ENCODE results near the gene ACSS3. TPM values are rescaled to one million over a fixed set of nuclear protein-coding genes. Genes with fewer than 3 reads are reported as not detected.
"Not testable (repeated sequence)": the region's sequence is repeated elsewhere in the genome, so short reads cannot be mapped to it uniquely, and the experiment has no call there.

ACSS3 gene
- total RNA-seq, 6 donors from 2014 or later, result 23.5 to 61.8 (median 26.0) TPM

DNA sequence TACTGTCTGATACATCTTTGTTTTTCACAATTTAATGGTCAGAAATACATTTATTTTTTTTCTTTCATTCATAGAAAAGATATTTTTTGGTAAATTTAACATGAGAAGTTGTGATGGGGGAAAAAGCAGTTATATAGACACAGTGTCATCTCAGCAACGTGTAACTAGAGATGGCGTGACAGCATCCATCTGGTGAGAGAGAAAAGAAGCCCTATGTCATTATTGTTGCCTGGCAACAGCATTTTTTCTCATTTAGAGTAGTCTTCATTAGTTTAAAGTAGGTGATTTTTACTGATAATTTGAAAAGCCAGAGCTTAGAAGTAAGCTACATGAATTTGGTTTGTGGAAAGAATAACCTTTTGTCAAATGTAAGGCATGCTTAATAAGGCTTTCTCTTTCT is 128.6 kb downstream of the ACSS3 start:
- H3K4me1 ChIP-seq, result no peaks in the 10 kb centered on the region
- 64 to 85% methylated on average over 2 of the region's 2 CpGs for WGBS, 2 donors
- H3K4me3 ChIP-seq, result no peak overlapping the region
- ATAC-seq (ENCODE audit: low FRiP score in 2 of 2) (no peak), DNase-seq (no peak)
- H3K27me3 ChIP-seq, result no peaks in the 10 kb centered on the region
- H3K36me3 ChIP-seq, result no peaks in the 10 kb centered on the region
- TF ChIP-seq POLR2AphosphoS5 (IDR thresholded peaks at IDR 0.05) (no peak), EP300 (IDR thresholded peaks at IDR 0.05) (no peak), POLR2A (IDR thresholded peaks at IDR 0.05) (no peak)
- TF ChIP-seq, protein P1, sequence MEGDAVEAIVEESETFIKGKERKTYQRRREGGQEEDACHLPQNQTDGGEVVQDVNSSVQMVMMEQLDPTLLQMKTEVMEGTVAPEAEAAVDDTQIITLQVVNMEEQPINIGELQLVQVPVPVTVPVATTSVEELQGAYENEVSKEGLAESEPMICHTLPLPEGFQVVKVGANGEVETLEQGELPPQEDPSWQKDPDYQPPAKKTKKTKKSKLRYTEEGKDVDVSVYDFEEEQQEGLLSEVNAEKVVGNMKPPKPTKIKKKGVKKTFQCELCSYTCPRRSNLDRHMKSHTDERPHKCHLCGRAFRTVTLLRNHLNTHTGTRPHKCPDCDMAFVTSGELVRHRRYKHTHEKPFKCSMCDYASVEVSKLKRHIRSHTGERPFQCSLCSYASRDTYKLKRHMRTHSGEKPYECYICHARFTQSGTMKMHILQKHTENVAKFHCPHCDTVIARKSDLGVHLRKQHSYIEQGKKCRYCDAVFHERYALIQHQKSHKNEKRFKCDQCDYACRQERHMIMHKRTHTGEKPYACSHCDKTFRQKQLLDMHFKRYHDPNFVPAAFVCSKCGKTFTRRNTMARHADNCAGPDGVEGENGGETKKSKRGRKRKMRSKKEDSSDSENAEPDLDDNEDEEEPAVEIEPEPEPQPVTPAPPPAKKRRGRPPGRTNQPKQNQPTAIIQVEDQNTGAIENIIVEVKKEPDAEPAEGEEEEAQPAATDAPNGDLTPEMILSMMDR (IDR thresholded peaks at IDR 0.05), result no peak
- H3K27ac ChIP-seq, result no peak overlapping the region
- no peaks in the 10 kb centered on the region for H3K9me3 ChIP-seq

DNA sequence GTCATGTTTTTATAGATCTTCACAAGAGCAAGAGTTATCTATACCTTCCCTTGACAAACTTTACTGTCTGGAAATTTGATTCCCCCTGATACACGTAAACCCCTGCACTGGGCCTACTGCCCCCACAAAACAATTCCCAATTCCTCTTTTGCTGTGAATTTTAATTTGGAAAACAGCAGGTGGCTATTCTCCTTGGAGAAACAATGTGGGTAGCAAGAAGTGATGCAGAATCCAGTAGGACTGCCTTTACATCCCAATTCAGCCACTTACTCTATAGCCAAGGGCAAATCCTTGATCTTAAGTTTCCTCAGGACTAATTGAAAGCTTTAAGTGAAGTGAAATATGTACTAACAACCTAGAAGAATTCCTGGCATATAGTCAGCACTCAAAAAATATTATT is 129.3 kb downstream of the ACSS3 start:
- TF ChIP-seq, protein P1 (IDR thresholded peaks at IDR 0.05), result no peak
- TF ChIP-seq POLR2A (IDR thresholded peaks at IDR 0.05) (no peak), EP300 (IDR thresholded peaks at IDR 0.05) (no peak), POLR2AphosphoS5 (IDR thresholded peaks at IDR 0.05) (no peak)
- Histone ChIP-seq H3K9me3 (no peaks in the 10 kb centered on the region), H3K4me1 (no peaks in the 10 kb centered on the region), H3K27me3 (no peaks in the 10 kb centered on the region), H3K4me3 (no peak overlapping the region), H3K27ac (no peak overlapping the region), H3K36me3 (no peaks in the 10 kb centered on the region)
- ATAC-seq (ENCODE audit: low FRiP score in 2 of 2) (no peak), DNase-seq (no peak)
- WGBS, 2 donors, result 91 to 94% methylated on average over 1 of the region's 1 CpG

DNA sequence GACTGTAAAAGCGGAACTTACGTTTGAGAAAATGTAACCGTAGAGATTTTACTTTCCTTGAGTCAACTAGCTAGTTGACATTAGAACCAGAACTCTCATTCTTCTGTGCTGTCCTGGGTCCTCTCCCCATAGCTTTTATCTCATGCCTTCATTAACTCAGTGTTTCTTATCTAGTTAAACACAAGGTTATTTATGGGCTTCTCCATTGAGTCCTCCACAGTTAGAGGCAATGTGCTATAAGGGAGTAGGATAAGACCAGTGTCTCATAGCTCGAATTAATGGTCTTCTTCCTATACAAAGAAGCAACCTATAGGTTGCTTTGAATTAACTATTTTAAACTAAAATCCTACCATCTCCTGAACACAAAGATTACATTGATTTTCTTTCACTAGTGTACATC is 129.8 kb downstream of the ACSS3 start:
- 70 to 76% methylated on average over 4 of the region's 4 CpGs for WGBS, 2 donors
- TF ChIP-seq, protein P1 (IDR thresholded peaks at IDR 0.05), result no peak
- TF ChIP-seq POLR2A (IDR thresholded peaks at IDR 0.05) (no peak), EP300 (IDR thresholded peaks at IDR 0.05) (no peak), POLR2AphosphoS5 (IDR thresholded peaks at IDR 0.05) (no peak)
- no peak for DNase-seq

DNA sequence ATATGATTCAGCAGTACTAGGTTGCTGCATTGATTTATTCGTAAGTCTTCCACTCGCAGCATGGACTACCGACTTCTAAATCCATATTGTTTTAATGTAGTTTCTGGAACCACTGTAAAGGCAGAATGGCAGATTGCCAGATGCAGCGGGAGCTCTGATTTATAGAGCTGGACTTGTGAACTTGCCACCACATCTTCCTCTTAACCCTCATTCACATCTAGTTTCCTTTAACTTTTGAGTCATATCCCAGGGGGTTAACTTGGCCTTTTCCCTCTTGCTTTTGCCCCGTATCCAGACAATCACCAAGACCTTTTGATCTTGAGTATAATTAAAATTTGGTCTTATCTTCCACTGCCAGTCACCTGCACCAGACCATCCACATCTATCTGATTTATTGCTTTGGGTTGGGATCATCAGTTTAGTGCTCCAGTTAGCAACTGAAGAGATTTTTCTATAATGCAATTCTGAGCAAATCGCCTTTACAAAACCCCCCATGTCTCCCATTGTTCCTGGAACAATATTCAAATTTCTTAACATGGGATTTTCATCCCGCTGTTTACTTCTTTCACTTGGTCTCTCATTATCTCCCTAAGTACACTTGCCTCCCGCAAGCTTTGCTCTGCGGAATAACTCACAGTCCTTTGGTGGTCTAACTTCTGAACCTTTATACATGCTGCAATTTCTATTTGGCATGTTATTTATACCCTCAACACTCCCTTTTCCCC is 130.5 kb downstream of the ACSS3 start:
- H3K4me3 ChIP-seq, result no peak overlapping the region
- no peak for DNase-seq
- H3K36me3 ChIP-seq, result no peaks in the 10 kb centered on the region
- TF ChIP-seq POLR2AphosphoS5 (IDR thresholded peaks at IDR 0.05) (no peak), POLR2A (IDR thresholded peaks at IDR 0.05) (no peak)
- TF ChIP-seq, protein P1 (IDR thresholded peaks at IDR 0.05), result no peak
- no peak for ATAC-seq (ENCODE audit: low FRiP score in 2 of 2)
- no peaks in the 10 kb centered on the region for H3K27me3 ChIP-seq
- WGBS, 2 donors, result 75 to 76% methylated on average over 9 of the region's 9 CpGs
- H3K27ac ChIP-seq, result no peak overlapping the region
- H3K4me1 ChIP-seq, result no peaks in the 10 kb centered on the region
- H3K9me3 ChIP-seq, result no peaks in the 10 kb centered on the region

More for the DNA sequence above, 129.8 kb downstream of the ACSS3 start:
- no peaks in the 10 kb centered on the region for H3K36me3 ChIP-seq
- H3K4me3 ChIP-seq, result no peak overlapping the region
- no peaks in the 10 kb centered on the region for H3K9me3 ChIP-seq
- ATAC-seq (ENCODE audit: low FRiP score in 2 of 2), result no peak
- H3K27ac ChIP-seq, result no peak overlapping the region
- H3K4me1 ChIP-seq, result no peaks in the 10 kb centered on the region
- H3K27me3 ChIP-seq, result no peaks in the 10 kb centered on the region

DNA sequence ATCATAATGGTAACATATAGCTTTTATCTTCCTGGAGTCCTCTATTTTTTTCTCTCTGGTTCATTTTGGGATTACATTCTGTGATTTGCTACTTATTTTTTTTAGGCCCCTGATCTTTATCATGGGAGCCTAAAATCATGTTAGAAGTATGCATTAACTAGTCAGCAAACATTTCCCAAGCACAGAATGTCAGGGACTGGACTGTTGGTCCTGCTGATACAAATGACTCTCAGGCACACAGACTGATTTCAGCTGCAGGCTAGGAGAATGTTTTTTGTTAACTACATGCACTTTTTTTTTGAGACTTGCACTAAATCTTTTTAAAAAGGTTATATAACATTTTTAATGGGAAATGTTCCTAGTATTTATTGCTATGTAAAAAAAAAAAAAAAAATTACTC is 131.1 kb downstream of the ACSS3 start:
- no peaks in the 10 kb centered on the region for H3K9me3 ChIP-seq
- DNase-seq, result no peak
- TF ChIP-seq POLR2AphosphoS5 (IDR thresholded peaks at IDR 0.05) (no peak), EP300 (IDR thresholded peaks at IDR 0.05) (no peak), POLR2A (IDR thresholded peaks at IDR 0.05) (no peak)
- TF ChIP-seq, protein P1 (IDR thresholded peaks at IDR 0.05), result no peak

DNA sequence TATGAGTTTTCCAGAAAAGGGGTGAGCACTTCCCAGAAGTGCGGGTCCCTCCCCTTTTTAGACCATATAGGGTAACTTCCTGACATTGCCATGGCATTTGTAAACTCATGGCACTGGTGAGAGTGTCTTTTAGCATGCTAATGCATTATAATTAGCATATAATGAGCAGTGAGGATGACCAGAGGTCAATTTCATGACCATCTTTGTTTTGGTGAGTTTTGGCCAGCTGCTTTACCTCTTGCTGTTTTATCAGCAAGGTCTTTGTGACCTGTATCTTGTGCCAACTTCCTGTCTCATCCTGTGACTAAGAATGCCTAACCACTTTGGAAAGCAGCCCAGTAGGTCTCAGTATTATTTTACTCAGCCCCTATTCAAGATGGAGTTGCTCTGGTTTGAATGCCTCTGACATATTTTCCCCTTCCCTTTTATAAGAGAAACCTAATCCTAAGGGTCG is 131.9 kb downstream of the ACSS3 start:
- H3K4me3 ChIP-seq; H3K4me1 ChIP-seq; H3K27ac ChIP-seq; ATAC-seq (ENCODE audit: low FRiP score in 2 of 2); H3K27me3 ChIP-seq; DNase-seq; H3K9me3 ChIP-seq; H3K36me3 ChIP-seq: not testable (repeated sequence)
- 80 to 87% methylated on average over 2 of the region's 2 CpGs for WGBS, 2 donors

More for the DNA sequence above, 131.1 kb downstream of the ACSS3 start:
- no peaks in the 10 kb centered on the region for H3K4me1 ChIP-seq
- no peak overlapping the region for H3K4me3 ChIP-seq
- ATAC-seq (ENCODE audit: low FRiP score in 2 of 2), result no peak
- no peaks in the 10 kb centered on the region for H3K36me3 ChIP-seq
- no peaks in the 10 kb centered on the region for H3K27me3 ChIP-seq
- no peak overlapping the region for H3K27ac ChIP-seq
